GM12878 (cell line): ENCODE measurements around the gene SPTAN1. TPM values are rescaled to one million over a fixed set of nuclear protein-coding genes. Genes with fewer than 3 reads are reported as not detected.

Experiments used
- ATAC-seq: fragments of 200-7000 bp; cut with Tn5 transposase; 3 replicates; pipeline ENCODE4 v1.9.1; 2020; ENCODE audit warnings: mild to moderate bottlenecking, moderate library complexity
- BruUV-seq: library from RNA; stranded (reverse); fragments of 400-500 nt; replicated peaks from 2 replicates; lab custom pipeline; 2021; lab: Mats Ljungman, UMichigan
- CTCF ChIA-PET: fragments of 300-600 bp; sonication (Branson Sonifier 250); formaldehyde crosslinking; extraction: SDS; loops from one replicate; lab custom pipeline; 2021; ENCODE audit warnings: inconsistent platforms; lab: Yijun Ruan, JAX
- POLR2A ChIA-PET: fragments of 350-600 bp; formaldehyde crosslinking; extraction: SDS; loops from one replicate; lab custom pipeline; 2021; ENCODE audit warnings: inconsistent platforms; lab: Charles Lee
- RAD21 ChIA-PET: fragments of 300-600 bp; sonication (Branson Sonifier 250); formaldehyde crosslinking; loops from one replicate; lab custom pipeline; 2023; ENCODE audit warnings: antibody characterized with exemption; ENCODE audit not compliant: unreplicated experiment; lab: Charles Lee
- SMC1A ChIA-PET: fragments of 300-600 bp; sonication (Branson Sonifier 250); formaldehyde crosslinking; loops from one replicate; lab custom pipeline; 2023; ENCODE audit not compliant: unreplicated experiment, uncharacterized antibody; lab: Charles Lee
- DNase-seq: peaks from one replicate; pipeline ENCODE4 v3.0.0-alpha.2; 2011; ENCODE audit warnings: low read depth, low spot score
- FAIRE-seq: peaks from 3 replicates; lab custom pipeline; 2011; peaks lifted over from hg19 to GRCh38; lab: Jason Lieb, UNC
- H2AFZ ChIP-seq: 2 replicates; pipeline ENCODE4 v1.6.0; 2011; ENCODE audit warnings: low read depth, low read length, control low read depth; ENCODE audit not compliant: control insufficient read depth
- H3K27ac ChIP-seq: 2 replicates; pipeline ENCODE4 v1.5.1; 2011; ENCODE audit warnings: control low read depth; ENCODE audit not compliant: control insufficient read depth, insufficient read depth
- H3K27me3 ChIP-seq, 2 experiments: replicated peaks in 1 of 2; 2 replicates each; pipeline versions ENCODE4 v1.6.0 to v1.6.1; 2011; ENCODE audit warnings: low read length in 1 of 2; ENCODE audit not compliant: control insufficient read depth in 2 of 2, insufficient read depth in 2 of 2
- H3K36me3 ChIP-seq, 2 experiments: 2 replicates each; pipeline ENCODE4 v1.5.1; 2011; ENCODE audit warnings: low read length in 1 of 2; ENCODE audit not compliant: control insufficient read depth in 2 of 2, insufficient read depth in 2 of 2
- H3K4me1 ChIP-seq: 2 replicates; pipeline ENCODE4 v1.6.1; 2011; ENCODE audit warnings: mild to moderate bottlenecking, low read length, moderate library complexity, mixed read lengths; ENCODE audit not compliant: control insufficient read depth, insufficient read depth
- H3K4me2 ChIP-seq: 2 replicates; pipeline ENCODE4 v1.6.0; 2011; ENCODE audit warnings: control low read depth; ENCODE audit not compliant: control insufficient read depth, insufficient read depth
- H3K4me3 ChIP-seq: fragments of 200-600 bp; sonication (generic); 2 replicates; pipeline ENCODE4 v1.5.1; 2016
- H3K79me2 ChIP-seq: 2 replicates; pipeline ENCODE4 v1.6.0; 2011; ENCODE audit warnings: low read length; ENCODE audit not compliant: control insufficient read depth, insufficient read depth
- H3K9ac ChIP-seq: 2 replicates; pipeline ENCODE4 v1.8.0; 2011; ENCODE audit warnings: low read length, control low read depth, mixed read lengths; ENCODE audit not compliant: control insufficient read depth, insufficient read depth
- H3K9me3 ChIP-seq: replicated peaks from 3 replicates; pipeline ENCODE4 v1.5.1; 2011; ENCODE audit warnings: mild to moderate bottlenecking, low read length; ENCODE audit not compliant: control insufficient read depth, insufficient read depth
- H4K20me1 ChIP-seq: 2 replicates; pipeline ENCODE4 v1.6.0; 2011; ENCODE audit not compliant: control insufficient read depth, insufficient read depth
- BHLHE40 ChIP-seq, 2 experiments: fragments of 450-650 bp in 1 of 2; IDR thresholded peaks; 2 replicates each; pipeline ENCODE4 v1.6.1; 2011 to 2017; ENCODE audit warnings: low read depth in 2 of 2, borderline replicate concordance in 1 of 2, improper control_type of control experiment in 1 of 2, low read length in 1 of 2, mild to moderate bottlenecking in 1 of 2
- ESRRA ChIP-seq: IDR thresholded peaks from 2 replicates; pipeline ENCODE4 v1.6.1; 2012; ENCODE audit warnings: mild to moderate bottlenecking, low read length, improper control_type of control experiment
- FOXM1 ChIP-seq: IDR thresholded peaks from 2 replicates; pipeline ENCODE4 v1.6.1; 2012; ENCODE audit warnings: low read depth, mild to moderate bottlenecking, inconsistent platforms, low read length, moderate library complexity
- IKZF1 ChIP-seq: fragments of 450-650 bp; conservative IDR thresholded peaks from 2 replicates; pipeline ENCODE4 v1.6.1; 2017; ENCODE audit warnings: antibody characterized with exemption, mild to moderate bottlenecking
- KDM1A ChIP-seq: fragments of 200-600 bp; sonication (generic); IDR thresholded peaks from 2 replicates; pipeline ENCODE4 v1.6.1; 2016; ENCODE audit warnings: borderline replicate concordance
- MXI1 ChIP-seq: fragments of 150-350 bp; IDR thresholded peaks from 2 replicates; pipeline ENCODE4 v1.6.1; 2011; ENCODE audit warnings: low read depth, mild to moderate bottlenecking, inconsistent platforms, low read length, improper control_type of control experiment
- NFYA ChIP-seq: IDR thresholded peaks from 2 replicates; pipeline ENCODE4 v1.6.1; 2011; ENCODE audit warnings: low read depth, mild to moderate bottlenecking, low read length, improper control_type of control experiment, borderline replicate concordance
- NR2C2 ChIP-seq: IDR thresholded peaks from 2 replicates; pipeline ENCODE4 v1.6.1; 2011; ENCODE audit warnings: borderline replicate concordance, low read depth; ENCODE audit not compliant: control insufficient read depth, insufficient read length
- POU2F2 ChIP-seq: IDR thresholded peaks from 3 replicates; pipeline ENCODE4 v1.6.1; 2011; ENCODE audit warnings: low read depth, mild to moderate bottlenecking, low read length, borderline replicate concordance
- ZBTB40 ChIP-seq: fragments of 450-650 bp; IDR thresholded peaks from 2 replicates; pipeline ENCODE4 v1.6.1; 2016; ENCODE audit warnings: mild to moderate bottlenecking, moderate library complexity, borderline replicate concordance
- WGBS: methylation state at CpG from one replicate; pipeline ENCODE4 v1.1.6; 2016; ENCODE audit warnings: low lambda C conversion rate; ENCODE audit not compliant: insufficient replicate concordance, insufficient coverage; ENCODE audit errors: missing lambda C conversion rate; 5-methylcytosine and 5-hydroxymethylcytosine counted together
- in situ Hi-C: fragments of 300-500 bp; cut with MboI; formaldehyde crosslinking; loops from 9 replicates; pipeline ENCODE4 v1.14.3; 2018; ENCODE audit warnings: mixed read lengths
- intact Hi-C: fragments of 100-400 bp; cut with micrococcal nuclease; formaldehyde crosslinking; loops from one replicate; pipeline ENCODE4 v1.14.2; 2022; ENCODE audit not compliant: unreplicated experiment
- polyA plus RNA-seq, 11 experiments: library from polyadenylated mRNA; depleted of rRNA in 4 of 11; unstranded in 6 of 11; stranded (reverse) in 5 of 11; fragments of >200 nt; fragmentation: Nextera tagmentation in 4 of 11; fragmentation: Illumina TruSeq in 1 of 11; extraction: Ambion mirVana in 4 of 11; extraction: Trizol in 1 of 11; gene quantifications; 1 replicate in 1 of 11; 2 replicates in 10 of 11; pipeline versions ENCODE4 v1.2.1 to v1.2.3, GENCODE V29; 2011 to 2016; ENCODE audit warnings: inconsistent platforms in 2 of 11, missing spikeins in 2 of 11, low read depth in 1 of 11
- total RNA-seq, 4 experiments: library from RNA; depleted of rRNA in 3 of 4; stranded (reverse); fragments of >200 nt in 3 of 4; fragmentation: Illumina TruSeq in 1 of 4; extraction: Trizol in 1 of 4; gene quantifications; 2 replicates each; pipeline versions ENCODE4 v1.2.1 to v1.2.3, GENCODE V29; 2013 to 2021
- TF ChIP-seq, protein P1 (sequence below): fragments of 450-650 bp; IDR thresholded peaks from 2 replicates; pipeline ENCODE4 v1.6.1; 2014; ENCODE audit warnings: mild to moderate bottlenecking
- TF ChIP-seq, protein P2 (sequence below): fragments of 450-650 bp; formaldehyde crosslinking; IDR thresholded peaks from 2 replicates; pipeline ENCODE4 v1.4.0; 2022; ENCODE audit warnings: mild to moderate bottlenecking, moderate library complexity

The SPTAN1 gene
- total and polyA plus RNA-seq, 10 of the 15 experiments (the other 5 are each of a cell fraction or from before 2014, with no cell fraction given) = 18.7 to 156 (median 73.6) TPM

DNA sequence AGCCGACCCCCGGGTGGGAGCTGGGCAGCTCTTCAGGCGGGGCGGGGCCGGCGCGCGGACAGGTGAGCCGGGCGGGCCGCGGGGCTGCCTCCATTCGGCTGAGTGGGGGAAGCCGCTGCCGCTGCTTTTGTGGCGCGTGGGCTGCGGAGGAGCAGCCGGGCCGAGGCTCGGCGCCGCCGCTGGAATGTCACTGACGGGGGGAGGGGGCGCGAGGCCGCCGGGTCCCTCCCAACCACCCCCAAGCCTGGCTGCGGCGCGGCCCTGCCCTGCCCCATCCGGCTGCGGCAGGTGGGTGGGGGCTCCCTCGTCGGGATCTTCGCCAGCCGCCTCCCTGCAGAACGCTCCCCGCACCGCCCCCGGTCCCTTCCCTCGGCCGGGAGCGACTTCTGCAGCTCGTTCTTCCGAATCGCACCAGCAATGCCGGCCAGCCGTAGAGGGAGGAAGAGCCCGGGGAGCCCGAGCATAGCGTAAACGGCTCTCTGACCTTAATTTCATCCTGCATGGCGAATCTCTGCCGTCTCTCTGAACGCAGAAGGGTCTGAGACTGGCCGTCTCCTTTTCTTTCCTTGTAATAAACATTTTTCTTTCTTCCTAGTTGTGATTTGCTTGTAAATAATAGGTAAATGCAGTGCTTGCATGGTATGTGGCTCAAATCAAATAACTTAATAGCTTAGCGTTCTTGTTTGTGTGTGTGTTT lies 505 bp downstream of the SPTAN1 start (continued):
- TF ChIP-seq FOXM1 (no peak), IKZF1 (peak; percentile 76), NFYA (no peak)

DNA sequence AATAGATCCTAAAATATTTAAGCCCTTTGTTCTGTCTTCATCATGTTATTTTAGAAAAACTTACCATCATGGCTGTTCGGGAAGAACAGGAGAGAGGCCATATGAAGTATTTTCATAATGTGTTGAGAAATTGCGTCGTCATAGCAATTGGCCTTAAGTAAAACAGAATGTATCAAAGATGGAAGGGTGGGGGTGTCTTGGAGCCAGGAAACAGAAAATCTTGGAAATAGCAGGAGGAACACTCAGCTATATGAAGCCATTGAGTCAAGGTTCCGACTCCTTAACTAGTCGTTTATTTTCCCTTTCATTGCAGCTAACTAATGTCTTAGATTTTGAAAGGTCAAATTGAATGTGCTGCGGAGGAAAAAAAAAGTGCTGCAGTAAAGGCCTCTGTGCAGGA lies 1.3 kb downstream of the SPTAN1 start:
- Histone ChIP-seq H3K27ac (no peak overlapping the region), H2AFZ (no peak overlapping the region), H3K27me3 (no peaks in the 10 kb centered on the region), H3K4me3 (peak overlapping the region; percentile 92), H3K79me2 (peaks cover 47% of the 10 kb centered on the region), H3K36me3 (no peaks in the 10 kb centered on the region), H3K9ac (peak overlapping the region; percentile 54; the same call in 1 of the 2 replicates), H4K20me1 (no peaks in the 10 kb centered on the region), H3K9me3 (no peaks in the 10 kb centered on the region), H3K4me2 (peak overlapping the region; percentile 71), H3K4me1 (peaks cover 29% of the 10 kb centered on the region)
- SMC1A ChIA-PET = interaction anchor here (0.6 to 4.5 kb wide), 6 partner anchors 10 to 115 kb away, joined by 3 to 20 read pairs (median 3); partner anchors contain the start of gene GLE1
- CTCF ChIA-PET = interaction anchor here (0.7 to 3.2 kb wide), 2 partner anchors 41 to 363 kb away, joined by 3 to 10 read pairs; no protein-coding TSS in a partner anchor
- FAIRE-seq (no peak), ATAC-seq (no peak), DNase-seq (no peak)
- BruUV-seq = TSS peak; percentile 61
- in situ Hi-C loops = no loop called here
- intact Hi-C loops = loop anchor here (5.0 to 10.0 kb wide), 2 partner anchors 46 to 131 kb away; partner anchors contain the start of gene SET
- RAD21 ChIA-PET = interaction anchor here (0.6 kb wide), 1 partner anchor 129 kb away, joined by 4 read pairs; no protein-coding TSS in a partner anchor
- POLR2A ChIA-PET = interaction anchor here (0.5 to 2.1 kb wide), 7 partner anchors 12 to 98 kb away, joined by 3 to 13 read pairs (median 3); partner anchors contain the start of genes GLE1 and ODF2
- 33% methylated on average over 6 of the region's 6 CpGs for WGBS
- TF ChIP-seq ZBTB40 (no peak), POU2F2 (no peak), MXI1 (no peak), FOXM1 (no peak), ESRRA (no peak), BHLHE40 (IDR thresholded peaks at IDR 0.05; ENCODE audit: borderline replicate concordance in 1 of 2, low read depth in 2 of 2, low read length in 1 of 2) (no peak), KDM1A (no peak), NR2C2 (no peak)
- TF ChIP-seq, protein P1, sequence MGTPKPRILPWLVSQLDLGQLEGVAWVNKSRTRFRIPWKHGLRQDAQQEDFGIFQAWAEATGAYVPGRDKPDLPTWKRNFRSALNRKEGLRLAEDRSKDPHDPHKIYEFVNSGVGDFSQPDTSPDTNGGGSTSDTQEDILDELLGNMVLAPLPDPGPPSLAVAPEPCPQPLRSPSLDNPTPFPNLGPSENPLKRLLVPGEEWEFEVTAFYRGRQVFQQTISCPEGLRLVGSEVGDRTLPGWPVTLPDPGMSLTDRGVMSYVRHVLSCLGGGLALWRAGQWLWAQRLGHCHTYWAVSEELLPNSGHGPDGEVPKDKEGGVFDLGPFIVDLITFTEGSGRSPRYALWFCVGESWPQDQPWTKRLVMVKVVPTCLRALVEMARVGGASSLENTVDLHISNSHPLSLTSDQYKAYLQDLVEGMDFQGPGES = no peak
- TF ChIP-seq, protein P2, sequence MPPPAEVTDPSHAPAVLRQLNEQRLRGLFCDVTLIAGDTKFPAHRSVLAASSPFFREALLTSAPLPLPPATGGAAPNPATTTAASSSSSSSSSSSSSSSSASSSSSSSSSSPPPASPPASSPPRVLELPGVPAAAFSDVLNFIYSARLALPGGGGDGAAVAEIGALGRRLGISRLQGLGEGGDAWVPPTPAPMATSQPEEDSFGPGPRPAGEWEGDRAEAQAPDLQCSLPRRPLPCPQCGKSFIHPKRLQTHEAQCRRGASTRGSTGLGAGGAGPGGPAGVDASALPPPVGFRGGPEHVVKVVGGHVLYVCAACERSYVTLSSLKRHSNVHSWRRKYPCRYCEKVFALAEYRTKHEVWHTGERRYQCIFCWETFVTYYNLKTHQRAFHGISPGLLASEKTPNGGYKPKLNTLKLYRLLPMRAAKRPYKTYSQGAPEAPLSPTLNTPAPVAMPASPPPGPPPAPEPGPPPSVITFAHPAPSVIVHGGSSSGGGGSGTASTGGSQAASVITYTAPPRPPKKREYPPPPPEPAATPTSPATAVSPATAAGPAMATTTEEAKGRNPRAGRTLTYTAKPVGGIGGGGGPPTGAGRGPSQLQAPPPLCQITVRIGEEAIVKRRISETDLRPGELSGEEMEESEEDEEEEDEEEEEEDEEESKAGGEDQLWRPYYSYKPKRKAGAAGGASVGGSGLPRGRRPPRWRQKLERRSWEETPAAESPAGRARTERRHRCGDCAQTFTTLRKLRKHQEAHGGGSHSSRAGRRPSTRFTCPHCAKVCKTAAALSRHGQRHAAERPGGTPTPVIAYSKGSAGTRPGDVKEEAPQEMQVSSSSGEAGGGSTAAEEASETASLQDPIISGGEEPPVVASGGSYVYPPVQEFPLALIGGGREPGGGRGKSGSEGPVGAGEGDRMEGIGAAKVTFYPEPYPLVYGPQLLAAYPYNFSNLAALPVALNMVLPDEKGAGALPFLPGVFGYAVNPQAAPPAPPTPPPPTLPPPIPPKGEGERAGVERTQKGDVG = no peak
